ENCODE results near the gene BAIAP2L1.

- TF ChIP-seq YY1 (tag by site-specific recombination; IDR thresholded peaks at IDR 0.05), result no peak
- TF ChIP-seq KLF10 (tag by site-specific recombination; IDR thresholded peaks at IDR 0.05), result no peak
- TF ChIP-seq CTCF (tag by site-specific recombination; IDR thresholded peaks at IDR 0.05), result no peak
- no peak for TF ChIP-seq PBX3 (CRISPR knock-in tag; IDR thresholded peaks at IDR 0.05)
- TF ChIP-seq ZNF600 (tag by site-specific recombination; IDR thresholded peaks at IDR 0.05), result no peak
- TF ChIP-seq ZNF366 (tag by site-specific recombination; conservative IDR thresholded peaks at IDR 0.05), result no peak
- no peak for TF ChIP-seq SP3 (tag by site-specific recombination; IDR thresholded peaks at IDR 0.05)
- TF ChIP-seq ZNF514 (tag by site-specific recombination; IDR thresholded peaks at IDR 0.05), result no peak
- no peak for TF ChIP-seq ZNF362 (tag by site-specific recombination; IDR thresholded peaks at IDR 0.05)
- TF ChIP-seq KLF7 (tag by site-specific recombination; IDR thresholded peaks at IDR 0.05; ENCODE audit: borderline replicate concordance), result no peak
- TF ChIP-seq ZNF274 (IDR thresholded peaks at IDR 0.05; ENCODE audit: low read length), result no peak
- TF ChIP-seq ZNF274 (tag by site-specific recombination; IDR thresholded peaks at IDR 0.05; ENCODE audit: borderline replicate concordance), result no peak
Observed at GRCh38 chr7:98278936-98279335, 122.0 kb downstream of the BAIAP2L1 start.
